ENCODE results near the gene FASTK. TPM values are rescaled to one million over a fixed set of nuclear protein-coding genes. Genes with fewer than 3 reads are reported as not detected.

Gene FASTK
- total RNA-seq, 1 donor = 87.6 TPM

DNA sequence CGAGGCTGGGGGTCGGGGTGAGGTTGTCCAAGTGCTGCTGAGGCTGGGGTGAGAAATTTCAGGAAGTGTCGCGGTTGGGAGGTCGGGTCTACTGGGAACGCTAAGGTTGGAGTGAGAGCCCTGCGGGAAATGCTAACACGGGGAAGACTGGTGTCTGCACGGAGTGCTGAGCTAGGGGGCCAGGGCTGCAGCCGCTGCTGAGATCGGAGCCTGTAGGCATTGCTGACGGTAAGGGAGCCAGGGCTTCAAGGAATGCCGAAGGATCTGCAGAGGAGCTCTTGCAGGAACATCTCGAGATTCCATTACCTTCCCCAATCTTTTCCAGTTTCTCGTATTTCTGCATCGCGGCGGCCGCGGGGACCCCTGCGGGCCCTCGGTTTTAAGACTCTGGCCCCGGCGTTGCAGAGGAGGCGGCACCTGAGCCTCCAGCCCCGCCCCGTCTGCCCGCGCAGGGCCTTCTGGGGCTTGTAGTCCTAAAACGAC, 23.1 kb downstream of the FASTK start, which contains the start of gene CDK5:
TSS of gene CDK5 (minus strand) at position 392 of the 483 bp plus-strand sequence. CDS start at position 343, 49 bp downstream.
- Histone ChIP-seq H3K36me3 (ENCODE audit: insufficient read depth, low read length) (peaks cover 4% of the 10 kb centered on the region), H3K4me3 (ENCODE audit: insufficient read depth, low read length) (peak within 1 kb of the TSS; percentile 91), H3K9me3 (ENCODE audit: low read depth, low read length) (no peaks in the 10 kb centered on the region), H3K27me3 (ENCODE audit: insufficient read depth, low read length) (no peaks in the 10 kb centered on the region), H3K27ac (ENCODE audit: low read depth, low read length) (peak within 1 kb of the TSS; percentile 93), H4K20me1 (ENCODE audit: insufficient read depth, low read length) (peaks cover 17% of the 10 kb centered on the region), H3K4me2 (ENCODE audit: insufficient read depth, low read length) (peak within 1 kb of the TSS; percentile 100), H3K4me1 (ENCODE audit: insufficient read depth, low read length) (peaks cover 45% of the 10 kb centered on the region), H3K79me2 (ENCODE audit: insufficient read depth, low read length) (peaks cover 27% of the 10 kb centered on the region), H2AFZ (ENCODE audit: low read length) (peak within 1 kb of the TSS; percentile 93)
- peak; percentile 96 for DNase-seq (ENCODE audit: insufficient read length, low spot score, missing footprints)
- TF ChIP-seq, protein P1, sequence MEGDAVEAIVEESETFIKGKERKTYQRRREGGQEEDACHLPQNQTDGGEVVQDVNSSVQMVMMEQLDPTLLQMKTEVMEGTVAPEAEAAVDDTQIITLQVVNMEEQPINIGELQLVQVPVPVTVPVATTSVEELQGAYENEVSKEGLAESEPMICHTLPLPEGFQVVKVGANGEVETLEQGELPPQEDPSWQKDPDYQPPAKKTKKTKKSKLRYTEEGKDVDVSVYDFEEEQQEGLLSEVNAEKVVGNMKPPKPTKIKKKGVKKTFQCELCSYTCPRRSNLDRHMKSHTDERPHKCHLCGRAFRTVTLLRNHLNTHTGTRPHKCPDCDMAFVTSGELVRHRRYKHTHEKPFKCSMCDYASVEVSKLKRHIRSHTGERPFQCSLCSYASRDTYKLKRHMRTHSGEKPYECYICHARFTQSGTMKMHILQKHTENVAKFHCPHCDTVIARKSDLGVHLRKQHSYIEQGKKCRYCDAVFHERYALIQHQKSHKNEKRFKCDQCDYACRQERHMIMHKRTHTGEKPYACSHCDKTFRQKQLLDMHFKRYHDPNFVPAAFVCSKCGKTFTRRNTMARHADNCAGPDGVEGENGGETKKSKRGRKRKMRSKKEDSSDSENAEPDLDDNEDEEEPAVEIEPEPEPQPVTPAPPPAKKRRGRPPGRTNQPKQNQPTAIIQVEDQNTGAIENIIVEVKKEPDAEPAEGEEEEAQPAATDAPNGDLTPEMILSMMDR (IDR thresholded peaks at IDR 0.05; ENCODE audit: extremely low read depth, low read depth, low read length) = no peak

DNA sequence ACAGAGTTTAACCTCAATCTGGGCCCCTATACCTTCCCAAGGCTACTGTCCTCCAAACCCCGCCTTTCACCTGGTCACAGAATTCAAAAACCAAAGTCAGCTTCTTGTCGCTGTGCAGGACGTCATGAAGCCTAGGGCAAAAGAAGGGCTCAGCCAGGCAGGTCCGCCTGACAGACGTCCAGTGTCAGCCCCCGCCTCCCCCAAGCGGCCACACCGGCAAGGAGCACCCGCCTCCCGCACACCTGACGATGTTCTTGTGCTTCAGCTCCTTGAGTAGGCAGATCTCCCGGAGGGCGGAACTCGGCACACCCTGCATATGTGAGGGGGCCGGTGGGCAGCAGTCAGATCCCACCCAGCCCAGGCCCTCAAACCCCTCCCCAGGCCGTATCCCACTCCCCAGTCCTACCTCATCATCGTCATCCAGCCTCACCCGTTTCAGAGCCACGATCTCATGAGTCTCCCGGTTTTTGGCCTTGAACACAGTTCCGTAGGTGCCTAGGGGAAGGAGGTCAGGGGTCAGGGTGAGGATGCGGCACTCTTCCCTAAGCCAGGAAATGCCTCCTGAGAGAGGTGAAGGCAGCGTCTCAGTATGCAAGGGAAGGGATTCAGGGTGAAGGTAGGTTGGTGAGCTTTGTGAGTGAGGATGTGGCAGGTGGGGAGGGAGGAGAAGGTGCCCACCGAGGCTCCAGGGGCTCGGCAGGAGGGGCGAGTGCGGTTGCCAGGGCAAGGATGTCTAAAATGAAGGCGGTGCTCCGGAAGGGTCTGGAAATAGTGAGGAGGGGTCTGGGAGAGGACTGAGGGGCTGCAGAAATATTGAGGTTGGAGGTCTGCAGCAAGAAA, 23.7 kb downstream of the FASTK start:
- Histone ChIP-seq H2AFZ (ENCODE audit: low read length) (peak overlapping the region; percentile 53), H3K4me1 (ENCODE audit: insufficient read depth, low read length) (peaks cover 39% of the 10 kb centered on the region), H3K4me3 (ENCODE audit: insufficient read depth, low read length) (peak overlapping the region; percentile 91), H3K27ac (ENCODE audit: low read depth, low read length) (no peak overlapping the region), H4K20me1 (ENCODE audit: insufficient read depth, low read length) (peaks cover 19% of the 10 kb centered on the region), H3K9me3 (ENCODE audit: low read depth, low read length) (no peaks in the 10 kb centered on the region), H3K4me2 (ENCODE audit: insufficient read depth, low read length) (peak overlapping the region; percentile 100), H3K79me2 (ENCODE audit: insufficient read depth, low read length) (peaks cover 20% of the 10 kb centered on the region), H3K27me3 (ENCODE audit: insufficient read depth, low read length) (no peaks in the 10 kb centered on the region), H3K36me3 (ENCODE audit: insufficient read depth, low read length) (peaks cover 4% of the 10 kb centered on the region)
- TF ChIP-seq, protein P1 (IDR thresholded peaks at IDR 0.05; ENCODE audit: extremely low read depth, low read depth, low read length) = no peak
- peak; percentile 72 for DNase-seq (ENCODE audit: insufficient read length, low spot score, missing footprints)

DNA sequence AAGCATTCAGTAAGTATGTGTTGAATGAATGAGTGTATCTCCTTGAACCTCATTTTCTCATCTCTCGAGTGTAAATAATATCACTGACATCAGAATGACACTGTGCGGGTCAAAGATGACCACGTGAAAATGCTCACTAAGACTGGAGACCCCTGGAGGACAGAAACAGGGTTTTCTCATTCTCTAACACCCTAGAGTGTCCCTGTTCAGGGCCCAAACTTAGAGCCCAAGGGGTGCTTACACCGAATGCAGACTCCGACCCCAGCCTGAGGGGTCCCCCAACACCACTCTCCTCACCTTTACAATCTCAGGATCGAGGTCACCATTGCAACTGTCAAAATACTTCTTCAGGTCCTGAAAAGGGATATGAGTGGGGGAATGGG, 24.3 kb downstream of the FASTK start:
- Histone ChIP-seq H3K4me2 (ENCODE audit: insufficient read depth, low read length) (no peak overlapping the region), H3K4me1 (ENCODE audit: insufficient read depth, low read length) (peaks cover 33% of the 10 kb centered on the region), H2AFZ (ENCODE audit: low read length) (no peak overlapping the region), H3K4me3 (ENCODE audit: insufficient read depth, low read length) (no peak overlapping the region), H3K9me3 (ENCODE audit: low read depth, low read length) (no peaks in the 10 kb centered on the region), H4K20me1 (ENCODE audit: insufficient read depth, low read length) (peaks cover 16% of the 10 kb centered on the region), H3K27me3 (ENCODE audit: insufficient read depth, low read length) (no peaks in the 10 kb centered on the region), H3K27ac (ENCODE audit: low read depth, low read length) (no peak overlapping the region), H3K36me3 (ENCODE audit: insufficient read depth, low read length) (peaks cover 4% of the 10 kb centered on the region), H3K79me2 (ENCODE audit: insufficient read depth, low read length) (peaks cover 14% of the 10 kb centered on the region)
- TF ChIP-seq, protein P1 (IDR thresholded peaks at IDR 0.05; ENCODE audit: extremely low read depth, low read depth, low read length) = no peak
- DNase-seq (ENCODE audit: insufficient read length, low spot score, missing footprints) = no peak

DNA sequence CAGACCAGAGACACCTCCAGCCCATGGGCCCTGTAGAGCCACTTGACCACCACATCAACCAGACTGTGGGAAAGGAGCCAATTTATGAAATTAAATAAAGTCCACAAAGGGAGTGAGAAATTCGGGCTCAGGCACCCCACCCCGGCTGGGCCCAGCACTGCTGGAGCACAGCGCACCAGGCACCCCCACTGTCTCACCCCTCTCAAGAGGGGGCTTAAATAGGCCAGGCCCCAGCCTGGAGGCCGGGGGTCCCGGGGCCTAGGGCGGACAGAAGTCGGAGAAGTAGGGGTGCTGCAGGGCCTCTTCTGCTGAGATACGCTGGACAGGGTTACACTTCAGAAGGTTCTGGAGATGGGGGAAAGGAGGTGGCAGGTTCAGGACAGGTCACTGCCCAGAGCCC, 26.9 kb downstream of the FASTK start:
- no peak for DNase-seq (ENCODE audit: insufficient read length, low spot score, missing footprints)
- TF ChIP-seq, protein P1 (IDR thresholded peaks at IDR 0.05; ENCODE audit: extremely low read depth, low read depth, low read length) = no peak
- Histone ChIP-seq H3K27me3 (ENCODE audit: insufficient read depth, low read length) (no peaks in the 10 kb centered on the region), H3K9me3 (ENCODE audit: low read depth, low read length) (no peaks in the 10 kb centered on the region), H4K20me1 (ENCODE audit: insufficient read depth, low read length) (peaks cover 6% of the 10 kb centered on the region), H3K4me2 (ENCODE audit: insufficient read depth, low read length) (no peak overlapping the region), H2AFZ (ENCODE audit: low read length) (no peak overlapping the region), H3K79me2 (ENCODE audit: insufficient read depth, low read length) (no peaks in the 10 kb centered on the region), H3K4me1 (ENCODE audit: insufficient read depth, low read length) (peaks cover 18% of the 10 kb centered on the region), H3K36me3 (ENCODE audit: insufficient read depth, low read length) (peaks cover 4% of the 10 kb centered on the region), H3K4me3 (ENCODE audit: insufficient read depth, low read length) (no peak overlapping the region), H3K27ac (ENCODE audit: low read depth, low read length) (no peak overlapping the region)
